ENCODE data around the gene ACOX3.

Gene ACOX3

DNA sequence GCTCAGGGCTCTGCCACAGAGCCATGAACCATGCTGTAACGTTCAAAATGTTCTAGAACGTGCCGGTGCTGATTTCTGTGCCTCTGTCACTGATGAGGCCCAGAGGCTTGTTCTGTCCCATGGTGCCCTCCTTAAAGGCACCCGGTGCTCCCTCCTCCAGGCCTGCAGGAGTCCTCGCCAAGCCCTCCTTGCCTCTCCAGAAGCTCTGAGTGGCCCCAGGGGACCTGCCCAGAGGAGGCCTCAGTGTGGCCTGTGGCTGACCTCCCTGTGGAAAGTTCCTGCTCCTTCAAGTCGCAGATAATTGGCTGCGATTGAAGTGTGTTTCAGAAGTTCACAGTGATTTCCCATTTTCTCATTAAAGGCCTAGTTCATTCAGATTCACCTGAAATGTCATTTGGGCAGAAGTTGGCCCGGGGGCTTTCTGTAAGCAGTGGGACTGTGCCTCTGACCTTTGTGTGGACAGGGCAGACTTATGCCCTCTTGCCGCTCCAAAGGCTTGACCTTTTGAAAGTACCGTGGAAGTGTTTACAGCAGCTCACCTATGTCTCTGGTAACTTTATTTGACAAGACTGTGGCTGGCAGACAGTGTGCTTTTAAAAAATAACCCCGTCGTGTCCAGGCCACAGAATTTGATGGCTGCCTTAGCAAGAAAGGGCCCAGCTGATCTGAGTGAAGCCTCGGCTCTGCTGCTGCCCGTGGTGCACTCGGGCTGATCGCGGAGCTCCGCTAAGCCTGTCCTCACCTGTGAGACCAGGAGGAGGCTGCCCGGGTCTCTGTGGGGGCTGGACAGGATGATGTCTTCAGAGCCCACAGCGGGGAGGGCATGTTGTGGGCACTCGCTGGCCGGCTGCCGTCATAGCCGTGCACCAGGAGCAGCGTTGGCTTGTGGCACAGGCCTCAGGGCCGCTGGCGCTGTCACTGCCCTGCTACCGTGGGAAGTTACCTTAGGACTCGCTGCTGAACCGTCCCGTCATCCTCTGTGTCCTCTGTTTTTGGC lies 25.4 kb upstream of the ACOX3 start:
- no peak for DNase-seq

DNA sequence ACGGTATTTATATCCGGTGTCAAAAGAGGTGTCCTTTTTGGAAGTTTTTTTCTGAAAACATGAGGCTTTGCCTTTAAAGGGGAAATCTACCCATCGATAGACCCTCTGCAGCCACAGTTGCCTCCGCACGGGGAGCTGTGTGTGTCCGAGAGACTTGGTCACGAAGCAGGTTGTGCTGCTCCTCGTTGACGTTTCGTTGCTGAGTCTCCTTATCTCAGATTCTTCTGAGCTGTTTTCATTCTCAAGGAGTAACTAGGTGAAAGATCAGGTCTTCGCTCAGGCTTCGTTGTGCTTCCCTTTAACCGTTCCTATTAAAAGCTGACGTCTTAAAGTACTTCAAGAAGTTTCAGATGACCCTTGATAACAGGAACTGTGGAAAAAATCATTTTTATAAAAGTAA lies 23.9 kb upstream of the ACOX3 start:
- DNase-seq = no peak

- no peak for DNase-seq
Observed at GRCh38 chr4:8463811-8464210, 23.3 kb upstream of the ACOX3 start.

GRCh38 chr4:8461616-8462015 lies 21.1 kb upstream of the ACOX3 start:
- no peak for DNase-seq

- no peak for DNase-seq
Observed at GRCh38 chr4:8461086-8461485, 20.6 kb upstream of the ACOX3 start.

GRCh38 chr4:8459867-8460445 lies 19.4 kb upstream of the ACOX3 start:
- no peak for DNase-seq

DNA sequence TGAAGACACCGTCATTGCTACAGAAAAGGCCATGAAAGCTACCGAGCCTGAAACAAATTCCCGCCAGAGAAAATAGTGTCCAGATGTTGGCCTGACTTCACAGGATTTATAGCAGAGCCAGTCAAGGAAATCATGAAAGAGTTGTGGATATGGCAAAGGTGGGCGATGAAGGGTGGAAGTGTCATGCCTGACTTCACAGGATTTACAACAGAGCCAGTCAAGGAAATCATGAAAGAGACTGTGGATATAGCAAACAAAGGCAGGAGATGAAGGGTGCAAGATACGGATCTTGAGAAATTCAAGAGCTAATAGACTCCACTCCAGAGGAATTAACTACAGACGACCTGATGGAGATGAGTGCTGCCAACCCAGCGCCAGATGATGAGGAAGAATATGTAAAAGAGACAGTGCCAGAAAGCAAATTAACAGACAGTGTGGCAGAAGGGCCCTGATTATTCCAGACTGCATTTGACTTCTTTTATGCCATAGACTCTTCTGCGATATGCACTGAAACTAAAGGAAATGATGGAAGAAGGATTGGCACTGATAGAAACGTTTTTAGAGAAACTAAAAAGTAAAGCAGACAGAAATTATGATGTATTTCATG lies 17.2 kb upstream of the ACOX3 start:
- no peak for DNase-seq

- DNase-seq = no peak
Observed at GRCh38 chr4:8453957-8454356, 13.4 kb upstream of the ACOX3 start.

- DNase-seq = no peak
Observed at GRCh38 chr4:8451440-8452182, 11.1 kb upstream of the ACOX3 start.

- no peak for DNase-seq
Observed at GRCh38 chr4:8446122-8446521, 5.6 kb upstream of the ACOX3 start.

- DNase-seq = no peak
Observed at GRCh38 chr4:8443801-8444200, 3.3 kb upstream of the ACOX3 start.

DNA sequence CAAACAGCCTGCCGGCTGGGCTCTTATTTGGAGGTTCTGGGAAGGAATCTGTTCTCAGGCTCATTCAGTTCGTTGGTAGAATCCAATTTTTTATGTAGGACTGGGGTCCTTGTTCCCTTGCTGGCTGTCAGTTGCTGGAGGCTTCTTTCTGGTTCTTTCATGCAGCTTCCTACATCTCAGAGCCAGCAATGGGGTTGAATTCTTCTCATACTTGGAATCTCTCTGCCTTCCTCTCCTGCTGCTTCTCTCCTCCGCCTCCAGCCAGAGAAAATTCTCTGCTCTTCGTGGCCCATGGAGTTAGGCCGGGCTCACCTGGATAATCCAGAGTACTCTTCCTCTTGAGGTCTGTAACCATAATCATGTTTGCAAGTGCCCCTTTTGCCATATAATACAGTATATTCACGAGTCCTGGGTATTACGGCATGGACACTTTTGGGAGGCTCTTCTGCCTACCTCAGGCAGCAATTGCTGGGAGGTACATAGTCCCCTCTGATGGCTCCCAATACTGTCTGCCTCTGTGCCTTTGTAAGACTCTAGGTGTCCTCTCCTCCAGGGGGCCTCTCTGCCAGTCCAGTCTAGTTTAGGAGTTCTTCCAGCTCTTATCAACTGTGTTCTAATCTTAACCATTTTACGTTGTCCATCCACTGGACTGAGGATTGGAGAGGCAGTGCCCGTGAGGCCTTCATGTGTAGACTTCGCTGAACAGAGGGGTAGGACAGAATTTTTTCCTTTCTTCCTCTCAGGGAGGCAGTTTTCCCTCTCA lies 2.3 kb upstream of the ACOX3 start:
- DNase-seq = no peak

DNA sequence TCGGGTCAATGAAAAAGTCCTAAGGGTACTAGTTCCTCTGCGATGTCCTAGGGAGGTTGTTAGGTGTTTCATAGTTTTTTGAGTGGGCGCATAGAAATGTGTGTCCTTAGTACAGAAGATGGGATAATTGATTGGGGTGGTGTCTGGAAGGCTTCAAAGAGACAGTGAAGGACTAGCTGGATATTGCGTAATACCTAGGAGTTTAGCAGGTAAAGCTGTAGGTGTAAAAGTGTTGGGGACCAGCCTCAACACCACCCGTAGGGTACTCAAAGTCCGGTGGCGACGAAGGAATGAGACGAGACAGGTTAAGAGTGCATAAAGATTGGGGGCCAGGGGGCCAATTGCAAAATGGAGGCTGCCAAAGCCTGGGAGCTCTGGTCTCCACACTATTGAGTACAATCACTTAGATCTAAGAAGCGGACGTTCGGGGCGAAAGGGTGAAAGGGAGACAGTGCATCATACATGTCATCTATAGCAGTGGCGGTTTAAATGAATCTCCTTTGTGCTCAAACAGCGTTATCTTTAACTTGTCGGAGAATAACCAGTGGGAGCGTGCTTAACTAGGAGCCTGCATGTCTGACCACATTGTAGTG lies 1.1 kb upstream of the ACOX3 start:
- no peak for DNase-seq

- DNase-seq = no peak
Observed at GRCh38 chr4:8439914-8440491, 520 bp downstream of the ACOX3 start.

DNA sequence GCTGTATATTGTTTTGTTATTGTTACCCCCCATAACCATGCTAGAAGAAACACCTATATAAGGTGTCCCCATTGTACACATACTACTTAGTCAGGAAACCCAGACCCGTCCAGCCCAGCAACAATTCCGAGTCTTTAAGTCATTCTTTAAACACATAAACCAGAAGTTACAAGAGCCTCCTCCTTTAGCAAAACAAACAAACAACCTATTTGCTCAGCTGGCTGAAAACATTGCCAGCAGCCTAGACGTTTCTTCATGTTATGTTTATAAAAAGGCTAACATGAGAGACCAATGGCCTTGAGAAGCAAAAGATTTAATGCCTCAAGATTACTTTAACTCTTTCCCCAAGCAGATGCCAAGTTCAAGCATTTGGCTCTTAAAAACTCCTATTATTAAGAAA lies 1.4 kb downstream of the ACOX3 start:
- DNase-seq = no peak

GRCh38 chr4:8438743-8439142 lies 1.8 kb downstream of the ACOX3 start:
- DNase-seq = no peak

DNA sequence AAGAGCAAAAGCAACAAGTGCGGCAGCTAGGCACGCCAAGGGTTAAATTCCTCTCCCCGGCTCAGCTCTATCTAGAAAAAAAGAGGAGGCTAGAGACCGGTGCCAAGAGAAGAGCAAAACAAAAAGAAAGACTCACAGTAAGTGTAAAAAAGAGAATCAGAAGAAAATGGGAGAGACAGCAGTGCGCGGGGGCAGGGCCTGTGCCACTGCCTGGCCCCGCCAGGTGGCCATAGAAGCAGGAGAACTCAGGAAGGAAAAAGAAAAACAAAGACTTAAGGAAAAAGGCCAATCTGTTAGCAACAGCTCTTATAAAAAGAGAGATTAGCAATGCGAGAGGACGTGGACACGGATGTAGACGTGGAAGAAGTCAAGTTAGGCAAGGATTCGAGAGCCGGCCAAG lies 3.2 kb downstream of the ACOX3 start:
- no peak for DNase-seq

DNA sequence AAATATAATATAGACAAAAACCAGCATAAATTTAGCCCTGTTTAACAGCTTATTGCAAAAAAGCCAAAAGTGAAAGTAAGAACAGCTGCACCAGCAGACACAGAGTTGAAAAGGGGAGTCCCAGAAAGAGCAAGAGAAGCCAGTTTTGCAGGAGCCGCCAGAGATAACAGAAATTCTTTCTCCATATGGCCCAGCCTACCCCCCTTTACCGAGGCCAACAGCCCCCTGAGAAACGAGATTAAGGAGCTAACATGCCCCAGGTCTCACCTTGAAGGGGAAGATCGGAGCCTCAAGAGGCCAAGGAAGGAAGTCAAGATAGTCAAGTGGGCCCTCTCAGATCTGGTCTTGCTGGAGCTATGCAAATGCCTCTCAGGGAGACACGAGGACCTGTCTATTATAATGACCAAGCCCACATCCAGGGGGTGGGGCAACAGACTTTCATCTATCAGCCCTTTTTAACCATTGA lies 4.8 kb downstream of the ACOX3 start:
- DNase-seq = no peak

DNA sequence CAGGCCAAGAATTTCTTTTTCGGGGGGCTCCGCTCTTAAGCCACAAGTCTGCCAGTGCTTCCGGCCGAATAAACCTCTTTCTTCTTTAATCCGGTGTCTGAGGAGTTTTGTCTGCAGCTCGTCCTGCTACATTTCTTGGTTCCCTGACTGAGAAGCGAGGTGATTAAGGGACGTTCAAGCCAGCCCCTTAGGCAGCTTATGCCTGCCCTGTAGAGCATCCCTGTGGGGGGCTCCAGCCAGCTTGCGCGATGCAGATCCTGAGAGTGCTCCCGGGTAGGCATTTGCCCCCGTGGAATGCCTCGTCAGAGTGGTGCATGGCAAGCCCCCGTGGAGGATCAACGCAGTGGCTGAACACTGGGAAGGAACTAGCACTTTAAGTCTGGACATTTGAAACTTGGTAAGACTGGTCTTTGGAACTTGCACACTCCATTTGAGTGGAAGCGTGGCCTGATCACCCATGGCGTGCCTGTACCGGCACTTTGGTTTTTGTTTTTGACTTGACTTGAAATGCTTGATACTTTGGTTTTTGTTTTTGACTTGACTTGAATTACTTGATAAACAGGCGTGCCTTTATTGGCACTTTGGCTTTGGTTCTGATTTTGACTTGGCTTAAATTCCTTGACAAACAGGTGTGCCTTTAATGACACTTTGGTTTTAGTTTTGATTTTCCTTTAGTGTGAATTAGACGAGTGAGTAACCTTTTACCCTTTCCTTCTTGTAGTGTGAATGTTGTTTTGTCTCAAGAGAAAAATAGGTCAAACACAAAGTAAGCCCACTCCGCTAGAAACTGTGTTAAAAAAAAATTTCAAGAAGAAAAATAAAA lies 6.1 kb downstream of the ACOX3 start:
- no peak for DNase-seq

- DNase-seq = no peak
Observed at GRCh38 chr4:8433136-8433535, 7.4 kb downstream of the ACOX3 start.

DNA sequence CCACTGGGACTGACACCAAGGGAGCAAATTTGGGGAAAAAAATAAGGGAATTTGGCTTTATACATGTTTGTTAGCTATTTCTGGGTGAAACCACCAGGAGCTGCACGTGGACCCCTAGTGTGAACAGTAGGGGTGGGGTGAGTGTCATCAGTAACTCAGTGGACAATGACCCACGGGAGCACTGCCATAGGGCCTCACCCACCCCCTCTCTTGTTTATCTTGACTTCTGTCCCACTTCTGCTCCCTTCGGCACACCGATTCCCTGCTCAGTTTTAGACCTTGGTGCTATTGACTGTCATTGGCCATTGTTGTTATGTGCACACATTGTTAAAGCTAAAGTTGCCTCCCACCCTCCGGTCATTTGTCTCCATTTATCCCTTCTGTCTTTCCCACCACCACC lies 9.0 kb downstream of the ACOX3 start:
- DNase-seq = no peak
